ENCODE results near the gene PSD.

GRCh38 chr10:102420714-102421506 lies 2.3 kb upstream of the PSD start, which contains the start of gene FBXL15:
- TF ChIP-seq CTCF (conservative IDR thresholded peaks at IDR 0.05 in 1 of 2, IDR thresholded peaks at IDR 0.05 in 1 of 2; ENCODE audit: extremely low read depth in 1 of 2, insufficient read depth in 1 of 2, low read depth in 1 of 2, low read length in 2 of 2) (no peak), EZH2 (IDR thresholded peaks at IDR 0.05; ENCODE audit: borderline replicate concordance, low read length) (no peak)
